HG02943 (cell line): ENCODE measurements around the gene ICE2.
A peak's percentile ranks its signal among the peaks of the same experiment; 100 is the strongest.

Experiments used
- ATAC-seq: cut with Tn5 transposase; IDR thresholded peaks from one replicate; pipeline ENCODE4 v1.9.1; 2021; ENCODE audit warnings: mild to moderate bottlenecking, low read depth, moderate library complexity; ENCODE audit not compliant: unreplicated experiment

Gene ICE2

DNA sequence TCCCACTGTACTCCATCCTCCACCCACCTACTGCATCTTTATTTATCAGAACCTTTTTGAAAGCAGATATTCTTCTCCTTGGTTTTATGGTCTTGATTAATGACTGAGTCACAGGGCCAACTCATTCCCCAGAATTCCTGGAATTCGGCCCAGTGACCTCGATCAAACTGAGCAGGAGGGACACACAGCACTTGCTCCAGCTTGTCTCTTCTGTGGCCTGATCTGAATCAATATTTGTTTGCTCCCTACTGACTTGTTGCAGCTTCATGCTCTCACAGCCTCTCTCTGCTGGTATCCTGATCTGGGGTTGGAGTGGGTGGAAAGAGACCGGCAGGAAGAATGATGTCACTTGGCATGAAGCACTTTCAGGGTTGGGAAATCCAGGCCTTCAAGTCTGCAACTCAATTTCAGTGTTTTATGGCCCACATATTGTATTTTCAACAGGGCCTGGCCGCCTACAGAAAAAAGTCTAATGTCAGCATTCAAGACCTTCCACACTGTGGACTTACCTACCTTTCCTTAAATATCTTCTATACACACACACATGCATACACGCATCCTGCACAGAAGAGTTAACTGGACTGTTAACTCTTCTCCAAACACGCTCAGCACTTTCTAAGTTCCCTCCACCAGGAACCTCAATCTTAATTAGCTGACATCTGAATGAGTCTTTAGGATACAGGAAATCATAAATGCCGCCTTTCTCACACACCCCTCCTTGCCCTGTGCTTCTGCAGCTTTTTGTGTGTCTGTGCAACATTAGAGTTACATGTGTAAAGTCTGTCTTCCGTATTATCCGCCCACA, 85.8 kb downstream of the ICE2 start:
- no peak for ATAC-seq

DNA sequence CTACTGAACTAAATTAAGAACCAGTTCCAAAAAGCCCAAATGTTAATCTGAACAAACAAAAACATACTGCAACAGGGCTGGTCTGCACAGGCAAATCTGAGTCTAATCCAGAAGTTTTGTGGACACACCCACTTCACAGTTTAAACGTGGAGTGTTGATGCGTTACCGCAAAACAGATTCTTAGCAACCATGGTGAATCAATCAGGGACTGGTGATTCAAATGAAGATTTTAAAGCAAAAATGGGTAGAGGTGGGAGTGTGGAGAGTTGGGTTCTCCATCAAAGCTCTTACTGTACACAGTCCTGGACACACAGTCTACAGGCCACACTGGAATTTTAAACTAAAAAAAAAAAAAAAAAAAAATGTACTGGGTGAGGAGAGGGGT, 86.3 kb downstream of the ICE2 start:
- ATAC-seq, result no peak

DNA sequence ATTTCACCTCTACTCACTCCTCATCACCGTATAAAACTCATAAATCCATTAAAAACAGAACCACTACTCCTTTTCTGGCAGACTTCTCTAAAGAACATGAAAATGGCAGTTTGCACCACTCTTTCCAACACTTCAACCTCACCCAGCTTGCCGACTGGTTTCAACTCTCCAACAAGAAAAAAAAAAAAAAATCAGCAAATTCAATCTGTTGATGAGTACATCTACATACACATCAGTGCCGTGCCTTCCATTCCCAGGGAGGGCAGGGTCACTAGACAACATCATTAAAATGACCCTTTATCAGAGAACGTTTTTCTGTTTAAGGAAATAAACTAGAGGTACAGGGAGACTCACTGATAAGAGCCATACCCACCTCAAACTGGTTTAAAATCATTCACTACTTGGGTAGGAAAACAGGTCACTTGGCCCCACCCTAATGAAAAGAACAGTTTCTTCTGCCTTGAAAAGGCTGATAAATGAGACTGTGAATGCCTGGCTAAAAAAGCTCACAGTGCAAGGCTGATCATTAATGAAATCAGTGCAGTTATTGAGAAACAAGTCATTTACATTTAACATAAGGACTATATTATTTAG, 87.1 kb downstream of the ICE2 start:
- ATAC-seq, result no peak

DNA sequence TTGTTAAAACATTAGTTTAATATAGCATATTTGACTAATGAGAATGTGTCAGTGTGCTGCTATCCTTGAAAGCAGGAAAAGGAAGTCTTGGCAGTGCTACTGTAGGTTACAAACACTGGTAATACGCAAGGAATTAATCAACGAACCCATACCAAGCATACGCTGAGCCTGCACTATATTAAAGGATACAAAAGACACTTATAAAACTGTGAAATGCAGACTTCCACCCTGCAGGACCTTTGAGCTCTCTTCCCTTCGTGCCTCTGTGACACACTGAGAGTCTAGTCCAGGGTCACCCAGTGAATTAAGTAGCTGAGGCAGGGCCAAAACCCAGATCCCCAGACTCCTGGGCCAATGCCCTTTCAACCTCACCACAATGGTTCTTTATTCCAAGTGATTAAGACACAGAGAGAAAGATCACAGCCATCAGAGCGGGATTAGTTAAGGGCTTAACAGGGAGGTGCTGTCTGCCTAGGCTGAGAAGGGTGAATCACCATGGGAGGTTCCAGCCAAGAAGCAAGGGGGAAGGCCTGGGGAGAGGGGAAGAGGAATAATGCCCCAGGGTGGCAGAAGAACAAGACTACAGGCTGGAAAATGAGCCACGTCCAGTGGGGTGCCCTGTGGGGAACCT, 88.0 kb downstream of the ICE2 start:
- no peak for ATAC-seq

DNA sequence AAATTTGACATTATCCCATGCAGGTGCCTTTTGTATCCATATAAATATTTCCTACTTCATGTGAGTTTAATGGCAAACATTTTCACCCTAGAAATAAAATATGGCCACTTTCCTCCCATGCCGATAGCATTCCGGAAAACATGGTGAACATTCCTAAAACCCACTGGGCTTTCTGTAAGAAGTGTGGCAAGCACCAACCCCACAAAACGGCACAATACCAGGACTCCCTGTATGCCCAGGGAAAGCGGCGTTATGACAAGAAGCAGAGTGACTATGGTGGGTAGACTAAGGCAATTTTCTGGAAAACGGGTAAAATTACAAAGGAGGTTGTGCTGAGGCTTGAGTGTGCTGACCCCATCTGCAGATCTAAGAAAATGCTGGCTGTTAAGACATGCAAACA, 88.7 kb downstream of the ICE2 start:
- ATAC-seq, result no peak

DNA sequence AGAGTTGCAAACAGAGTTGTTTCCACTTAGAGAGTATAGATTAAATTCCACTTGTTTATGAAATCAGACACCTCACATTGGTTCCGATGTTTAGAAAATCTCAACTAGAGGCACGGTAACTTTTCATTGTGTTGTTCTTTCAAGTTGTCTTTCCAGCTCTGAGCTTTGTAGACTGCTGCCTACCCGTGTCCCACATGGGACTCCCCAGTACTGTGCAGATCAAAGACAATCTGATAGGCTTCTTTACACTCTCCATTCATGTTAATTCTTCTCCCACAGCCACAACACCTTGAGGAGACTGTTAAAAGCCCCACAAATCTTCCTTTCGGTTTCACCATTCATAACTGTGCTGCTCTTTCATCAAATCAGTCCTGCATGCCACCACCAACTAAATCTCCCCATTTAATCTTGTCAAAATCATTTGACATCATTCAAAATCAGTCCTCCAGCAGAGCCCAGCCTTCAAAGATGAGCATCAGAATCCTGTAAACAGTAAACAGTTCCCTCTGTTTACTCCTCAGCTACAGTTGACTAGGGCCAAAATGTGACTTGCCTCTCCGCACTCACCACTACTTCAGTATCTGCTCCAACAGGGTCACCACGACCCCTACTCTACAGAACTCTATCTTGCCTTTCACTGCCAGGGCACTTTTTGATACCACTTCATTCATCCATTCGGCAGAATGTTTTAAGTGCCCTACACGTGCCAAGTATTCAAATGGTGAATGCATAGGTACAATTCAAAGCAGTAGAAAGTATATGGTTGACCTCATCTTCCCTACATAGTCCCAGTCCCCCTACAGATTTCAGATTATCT, 89.5 kb downstream of the ICE2 start:
- peak; percentile 63 for ATAC-seq

DNA sequence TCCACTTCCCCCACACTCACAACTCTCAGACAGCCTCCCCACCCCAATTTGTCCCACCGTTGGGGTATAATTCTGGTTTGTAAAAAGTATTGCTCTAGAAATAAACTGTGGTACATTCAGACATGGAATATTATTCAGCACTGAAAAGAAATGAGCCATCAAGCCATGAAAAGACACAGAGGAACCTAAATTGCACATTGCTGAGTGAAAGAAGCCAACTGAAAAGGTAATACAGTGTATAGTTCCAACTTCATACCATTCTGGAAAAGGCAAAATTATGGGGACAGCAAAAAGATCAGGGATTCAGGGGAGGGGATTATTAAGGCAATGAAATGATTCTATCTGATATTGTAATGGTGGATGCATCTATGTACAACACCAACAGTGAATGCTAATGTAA, 91.6 kb downstream of the ICE2 start:
- no peak for ATAC-seq

DNA sequence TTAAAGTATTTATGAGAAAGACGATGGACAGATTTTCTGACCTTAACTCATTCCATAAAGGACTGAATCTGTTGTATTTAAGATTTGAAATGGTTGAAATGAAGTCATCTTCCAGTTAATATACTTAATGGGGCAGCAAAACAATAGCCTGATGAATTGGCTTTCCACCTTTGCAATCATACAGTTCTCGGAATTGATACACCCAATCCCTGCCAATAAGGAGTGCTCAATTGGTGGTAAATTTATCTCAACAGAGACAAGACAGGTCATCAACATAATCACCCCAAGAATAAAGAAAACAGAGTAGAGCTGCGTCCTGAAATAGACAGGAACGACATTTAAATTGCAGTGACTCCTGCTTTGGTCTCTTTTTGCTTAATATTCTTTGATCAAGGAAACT, 92.3 kb downstream of the ICE2 start:
- ATAC-seq, result no peak

DNA sequence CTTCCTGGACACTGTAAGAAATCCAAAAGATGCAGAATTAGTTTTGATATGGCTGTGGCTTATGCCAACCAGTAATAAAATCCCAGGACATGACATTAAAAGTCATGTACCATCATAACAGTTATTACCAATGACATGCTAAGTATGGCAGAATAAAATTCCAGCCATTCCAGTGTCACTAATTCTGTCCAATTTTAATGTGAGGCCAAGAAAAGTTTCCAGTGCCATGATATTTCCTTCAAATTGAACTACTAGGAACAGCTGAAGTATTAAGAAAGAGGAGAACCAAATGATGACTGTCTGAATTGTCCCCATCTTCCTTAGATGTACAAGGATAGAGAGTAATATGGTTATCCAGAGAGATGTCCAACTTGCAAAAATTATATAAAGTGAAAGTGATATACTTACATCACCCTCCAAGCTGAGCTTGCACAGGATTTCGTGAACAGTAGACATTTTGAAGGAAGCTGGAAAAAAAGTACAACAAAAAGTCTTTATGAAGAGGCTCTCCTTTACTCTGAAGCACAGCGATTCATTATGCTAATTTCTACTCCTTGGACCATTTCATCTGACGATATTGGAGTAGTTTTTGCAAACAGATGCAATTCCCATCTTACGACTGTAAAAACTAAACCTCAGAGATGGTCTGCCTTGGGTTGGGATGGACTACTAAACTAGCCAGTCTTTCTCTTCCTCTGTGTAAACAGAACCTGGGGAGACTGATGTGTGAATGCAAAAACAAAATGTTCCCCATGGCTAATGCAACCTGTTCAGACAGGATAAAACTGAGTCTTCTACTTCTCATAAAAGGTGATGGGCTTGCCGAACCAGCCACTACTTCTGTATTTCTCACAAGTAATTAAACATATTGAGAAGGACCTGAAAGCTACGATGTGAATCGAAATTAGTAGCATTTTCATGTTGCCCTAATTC, 93.1 kb downstream of the ICE2 start:
- no peak for ATAC-seq

DNA sequence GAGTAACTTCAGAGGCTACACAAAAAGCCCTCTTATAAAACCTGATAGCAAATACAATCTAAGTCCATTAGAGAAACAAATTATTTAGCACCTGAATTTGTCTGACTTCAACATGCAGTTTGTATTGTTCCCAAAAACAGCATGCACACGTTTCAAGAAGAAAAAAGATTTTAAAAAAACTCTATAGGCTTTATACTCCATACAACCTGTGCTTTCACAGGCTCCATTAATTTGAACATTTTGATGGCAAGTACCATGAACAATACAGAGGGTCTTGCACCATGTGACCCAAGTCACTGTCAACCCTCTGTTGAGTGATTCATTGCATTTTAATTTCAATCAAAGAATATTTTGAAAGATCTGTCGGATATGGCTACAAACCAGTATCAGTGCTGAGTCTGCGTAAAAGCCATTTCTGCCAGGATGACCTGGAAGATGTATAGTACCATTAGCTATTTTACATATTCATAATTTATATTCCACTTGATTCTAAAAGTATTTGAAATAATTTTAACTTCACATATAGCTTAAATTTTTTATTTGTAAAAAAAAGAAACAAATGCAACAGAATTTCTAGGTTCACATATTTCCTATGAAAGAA, 94.3 kb downstream of the ICE2 start:
- no peak for ATAC-seq

DNA sequence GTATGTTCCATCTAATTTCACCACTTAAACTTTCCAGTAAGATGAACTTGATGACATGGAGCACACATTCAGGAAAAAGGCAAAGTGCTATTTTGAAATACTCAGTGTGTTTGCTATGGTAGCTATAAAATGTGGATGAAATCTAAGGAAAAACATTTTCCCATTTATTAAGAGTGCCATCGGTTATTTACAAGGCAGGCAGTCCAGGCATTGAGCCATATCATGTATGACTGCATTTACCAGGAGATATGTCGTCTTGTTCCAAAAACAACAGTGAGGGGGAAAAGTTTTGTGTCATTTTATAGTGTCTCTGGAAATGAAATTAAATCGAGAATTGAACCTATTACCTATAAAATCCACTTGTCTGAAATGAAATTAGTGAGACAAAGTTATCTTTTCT, 94.9 kb downstream of the ICE2 start:
- no peak for ATAC-seq

DNA sequence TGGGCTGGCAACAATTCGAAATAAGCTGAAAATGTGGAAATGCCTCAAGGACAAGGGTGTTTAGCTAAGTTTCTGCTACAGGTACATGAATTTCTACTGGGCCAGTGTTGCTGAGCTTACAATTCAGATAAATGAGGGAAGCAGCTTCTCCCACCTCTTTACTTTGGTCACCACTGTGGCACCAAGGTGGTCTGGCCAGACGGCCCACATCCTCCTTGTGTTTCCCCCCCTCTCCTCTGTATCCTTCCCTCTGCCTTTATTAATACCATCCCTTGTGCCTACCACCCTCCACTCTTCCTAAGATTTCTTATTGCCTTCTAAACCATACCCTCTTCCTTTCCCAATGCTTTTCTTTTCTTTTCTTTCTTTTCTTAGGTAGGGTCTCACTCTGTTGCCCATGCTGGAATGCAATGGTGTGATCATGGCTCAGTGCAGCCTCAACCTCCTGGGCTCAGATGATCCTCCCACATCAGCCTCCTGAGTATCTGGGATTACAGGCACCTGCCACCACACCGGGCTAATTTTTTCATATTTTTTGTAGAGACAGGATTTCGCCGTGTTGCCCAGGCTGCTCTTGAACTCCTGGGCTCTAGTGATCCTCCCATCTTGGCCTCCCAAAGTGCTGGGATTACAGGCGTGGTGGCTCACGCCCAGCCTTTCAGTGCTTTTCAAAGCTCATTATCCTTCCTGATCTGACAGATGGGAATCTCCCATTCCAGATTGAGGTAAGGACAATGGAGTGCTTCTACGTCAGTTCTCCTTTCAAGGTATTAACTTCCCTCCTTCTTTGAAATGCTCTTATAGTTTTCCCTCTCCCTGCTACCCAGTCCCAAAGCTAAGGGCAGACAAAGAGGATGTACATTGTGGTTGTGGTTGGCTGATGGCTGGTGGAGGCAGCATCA, 95.9 kb downstream of the ICE2 start:
- ATAC-seq, result no peak

DNA sequence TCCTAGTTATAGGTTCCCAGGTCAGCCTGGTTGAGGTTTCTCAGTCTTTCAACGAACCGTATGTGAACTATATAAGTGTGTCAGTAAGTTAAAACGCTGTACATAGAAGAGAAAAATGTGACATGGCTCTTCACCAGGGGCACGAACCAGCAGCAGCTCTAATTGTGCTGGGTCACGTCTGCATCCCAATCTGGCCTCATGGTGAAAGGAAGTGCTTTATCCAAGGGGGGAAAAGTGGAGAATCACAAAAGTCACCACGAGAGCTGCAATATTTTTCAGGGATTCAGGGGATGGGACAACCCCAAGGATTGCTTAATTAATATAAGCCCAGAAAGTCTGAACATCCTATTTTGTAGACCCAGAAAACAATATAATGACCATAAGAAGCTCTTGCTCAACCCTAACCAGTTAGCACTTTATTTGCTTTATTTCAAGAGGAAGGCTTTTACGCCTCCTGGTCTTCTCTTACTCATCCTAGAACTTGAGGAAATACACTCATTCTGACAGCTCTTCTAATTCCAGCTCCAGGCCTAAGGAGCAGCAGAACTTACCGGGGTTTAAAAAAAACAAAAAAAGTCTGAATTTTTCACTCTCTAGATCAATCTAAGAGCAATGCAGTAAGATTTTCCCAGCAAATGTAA, 97.7 kb downstream of the ICE2 start:
- no peak for ATAC-seq

DNA sequence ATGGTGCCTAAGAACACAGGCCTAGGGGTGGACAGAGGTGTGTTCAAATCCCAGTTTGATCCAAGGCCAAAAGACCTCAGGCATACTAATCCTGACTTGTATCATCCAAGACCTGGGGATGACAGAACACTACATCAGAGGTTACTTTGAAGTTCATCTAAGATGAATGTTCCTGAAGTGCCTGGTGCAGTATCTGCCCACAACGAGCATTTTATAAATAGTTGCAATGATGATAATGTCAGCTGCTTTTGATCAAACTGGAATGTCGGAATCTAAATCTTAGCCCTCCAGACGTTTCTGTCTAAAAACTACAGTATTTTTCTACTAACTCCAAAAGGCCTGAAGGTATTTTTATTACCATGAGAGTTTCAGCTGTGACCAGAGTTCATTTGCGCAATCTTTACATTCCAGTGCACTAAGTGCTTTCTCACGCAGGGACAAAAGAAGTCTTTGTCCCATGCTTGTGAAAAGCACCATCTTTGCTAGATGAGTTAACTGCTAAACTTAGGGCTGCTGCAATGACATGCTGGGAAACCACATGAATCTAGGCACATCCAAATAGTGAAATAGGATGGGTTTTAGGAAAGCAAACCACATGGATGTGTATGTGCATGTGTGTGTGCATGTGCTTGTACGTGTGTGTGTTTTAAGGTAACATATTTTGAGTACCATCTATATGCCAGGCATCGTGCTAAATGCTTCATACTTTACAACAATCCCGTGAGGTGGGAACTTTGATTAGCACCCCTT, 99.2 kb downstream of the ICE2 start:
- no peak for ATAC-seq

DNA sequence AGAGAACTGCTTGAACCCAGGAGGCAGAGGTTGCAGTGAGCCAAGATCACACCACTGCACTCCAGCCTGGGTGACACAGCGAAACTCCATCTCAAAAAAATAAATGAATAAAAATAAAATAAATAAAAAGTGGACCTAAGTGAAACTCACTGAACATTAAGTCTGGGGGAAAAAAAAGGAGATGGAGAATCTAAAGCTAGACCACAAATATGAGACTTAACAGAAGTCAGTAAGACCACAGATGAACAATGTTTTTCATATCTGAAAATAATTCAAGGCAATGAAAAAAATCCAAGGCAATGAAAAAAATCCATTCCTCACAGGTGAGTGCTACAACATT, 99.8 kb downstream of the ICE2 start:
- no peak for ATAC-seq

DNA sequence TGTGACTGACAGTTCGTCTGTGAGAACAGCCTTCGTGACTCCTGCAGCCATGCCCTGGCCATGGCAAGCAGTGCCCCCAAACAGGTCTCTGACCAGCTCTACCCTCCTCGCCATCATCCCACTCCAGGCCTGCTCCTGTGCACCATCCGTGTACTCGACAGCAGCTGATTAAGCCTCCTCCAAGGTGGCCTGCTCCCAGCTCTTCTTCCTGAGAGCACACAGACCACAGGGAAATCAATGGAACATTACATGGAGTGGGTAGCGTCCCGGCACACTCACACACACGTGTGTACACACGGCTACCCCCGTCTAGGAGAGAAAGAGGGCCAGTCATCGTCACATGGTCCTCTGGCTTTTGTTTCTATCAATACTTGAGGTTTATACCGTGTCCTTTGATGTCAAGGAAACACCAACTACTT, 102.3 kb downstream of the ICE2 start:
- no peak for ATAC-seq

DNA sequence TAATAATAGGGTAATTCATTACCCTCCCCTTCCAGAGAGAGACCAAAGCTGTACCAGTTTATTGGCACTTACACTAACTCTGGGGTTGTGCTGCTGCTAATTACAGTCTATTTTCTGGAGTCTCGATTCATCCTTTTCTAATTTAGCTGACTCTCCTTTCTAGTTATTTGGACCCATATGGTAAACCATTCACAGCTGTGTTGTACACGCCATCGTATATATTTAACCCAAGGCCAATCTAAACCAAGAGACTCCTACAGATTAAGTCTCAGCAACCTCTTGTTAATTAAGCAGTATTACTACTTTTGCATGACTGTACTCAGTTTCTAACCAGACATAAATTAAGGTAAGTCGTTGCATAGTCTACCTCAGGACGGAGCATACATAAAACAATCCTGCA, 103.6 kb downstream of the ICE2 start:
- ATAC-seq, result no peak
